Peyer's patch (tissue), 4 donors: ENCODE data around the gene EEF2K. TPM values are rescaled to one million over a fixed set of nuclear protein-coding genes. Genes with fewer than 3 reads are reported as not detected.

Experiments
- DNase-seq, 3 donors: peaks; one replicate each; pipeline ENCODE4 v3.0.0-alpha.2; 2017 to 2019
- H3K27ac ChIP-seq, 4 donors: fragments of 200-600 bp; sonication (generic); one replicate each; pipeline ENCODE4 v1.5.1; 2016 to 2019
- H3K27me3 ChIP-seq, 2 donors: fragments of 200-600 bp; sonication (generic); one replicate each; pipeline ENCODE4 v1.5.1; 2019
- H3K36me3 ChIP-seq, 3 donors: fragments of 200-600 bp; sonication (generic); one replicate each; pipeline ENCODE4 v1.5.1; 2016 to 2019
- H3K4me1 ChIP-seq, 4 donors: fragments of 200-600 bp; sonication (generic); one replicate each; pipeline ENCODE4 v1.5.1; 2016 to 2019
- H3K4me3 ChIP-seq, 4 donors: fragments of 200-600 bp; sonication (generic); 1 replicate in 3 of 4; 2 replicates in 1 of 4; pipeline ENCODE4 v1.5.1; 2016 to 2019; ENCODE audit warnings: mild to moderate bottlenecking in 1 of 4
- H3K9me3 ChIP-seq, 4 donors: fragments of 200-600 bp; sonication (generic); one replicate each; pipeline ENCODE4 v1.5.1; 2016 to 2019; ENCODE audit warnings: mild to moderate bottlenecking in 1 of 4
- CTCF ChIP-seq, 6 experiments: fragments of 450-650 bp in 4 of 6; fragments of 200-600 bp in 2 of 6; sonication (generic) in 1 of 6; IDR thresholded peaks; one replicate each; pipeline ENCODE4 v1.5.1; 2017 to 2019; ENCODE audit warnings: antibody characterized with exemption in 6 of 6, mild to moderate bottlenecking in 3 of 6, moderate library complexity in 1 of 6
- POLR2A ChIP-seq, 2 donors: fragments of 450-650 bp; IDR thresholded peaks; one replicate each; pipeline ENCODE4 v1.5.1; 2017; ENCODE audit warnings: antibody characterized with exemption in 2 of 2, mild to moderate bottlenecking in 2 of 2, moderate library complexity in 2 of 2
- total RNA-seq, 4 donors: library from RNA; depleted of rRNA; stranded (reverse); fragments of >200 nt; gene quantifications; one replicate each; pipeline ENCODE4 v1.1.0, GENCODE V29; 2016

EEF2K gene
- total RNA-seq, 4 donors from 2014 or later: 26.9 to 46.4 (median 36.1) TPM

GRCh38 chr16:22232277-22233036 is 26.4 kb downstream of the EEF2K start:
- no peaks in the 10 kb centered on the region for H3K27me3 ChIP-seq
- TF ChIP-seq POLR2A (IDR thresholded peaks at IDR 0.05) (no peak), CTCF (IDR thresholded peaks at IDR 0.05) (no peak)
- H3K4me3 ChIP-seq: no peak overlapping the region
- DNase-seq: peak in 2 of 3 donors; percentile 93
- H3K36me3 ChIP-seq: peaks cover 0 to 29% (median 0%) of the 10 kb centered on the region in 3 donors
- peaks cover 0 to 19% (median 0%) of the 10 kb centered on the region in 4 donors for H3K4me1 ChIP-seq
- H3K9me3 ChIP-seq: no peaks in the 10 kb centered on the region
- H3K27ac ChIP-seq: peak overlapping the region in 3 of 4 donors; percentile 47 to 81 (median 79)

DNA sequence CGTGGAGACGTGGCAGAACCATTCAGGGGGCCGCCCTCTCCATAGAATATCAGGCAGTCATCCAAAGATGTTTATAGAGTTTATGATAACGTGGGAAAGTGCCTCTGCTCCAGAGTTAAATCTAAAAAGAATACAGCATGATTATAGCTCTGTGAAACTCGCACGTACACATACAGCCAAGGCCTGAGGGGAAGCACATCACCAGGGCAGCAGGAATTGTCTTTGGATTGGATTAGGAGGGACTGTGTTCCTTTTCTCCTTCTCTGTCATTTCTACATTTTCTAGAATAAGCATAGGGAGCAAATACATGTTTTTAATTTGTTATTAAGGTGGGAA is 26.9 kb downstream of the EEF2K start:
- Histone ChIP-seq H3K4me3 (no peak overlapping the region), H3K4me1 (peaks cover 0 to 21% (median 0%) of the 10 kb centered on the region in 4 donors), H3K9me3 (no peaks in the 10 kb centered on the region), H3K27me3 (no peaks in the 10 kb centered on the region), H3K36me3 (peaks cover 0 to 31% (median 0%) of the 10 kb centered on the region in 3 donors), H3K27ac (peak overlapping the region in 3 of 4 donors; percentile 47 to 79 (median 60))
- TF ChIP-seq CTCF (IDR thresholded peaks at IDR 0.05) (no peak), POLR2A (IDR thresholded peaks at IDR 0.05) (no peak)
- no peak for DNase-seq

GRCh38 chr16:22235839-22236745 is 30.0 kb downstream of the EEF2K start:
- TF ChIP-seq CTCF (IDR thresholded peaks at IDR 0.05) (no peak), POLR2A (IDR thresholded peaks at IDR 0.05) (no peak)
- Histone ChIP-seq H3K9me3 (no peaks in the 10 kb centered on the region), H3K27ac (peak overlapping the region in 1 of 4 donors; percentile 56), H3K36me3 (peaks cover 0 to 6% (median 0%) of the 10 kb centered on the region in 3 donors), H3K4me3 (no peak overlapping the region), H3K4me1 (peaks cover 0 to 35% (median 6%) of the 10 kb centered on the region in 4 donors), H3K27me3 (no peaks in the 10 kb centered on the region)
- DNase-seq: peak in 1 of 3 donors; percentile 70

- Histone ChIP-seq H3K4me3 (no peak overlapping the region), H3K4me1 (peaks cover 0 to 32% (median 11%) of the 10 kb centered on the region in 4 donors), H3K9me3 (no peaks in the 10 kb centered on the region), H3K27me3 (no peaks in the 10 kb centered on the region), H3K36me3 (peaks cover 0 to 5% (median 0%) of the 10 kb centered on the region in 3 donors), H3K27ac (no peak overlapping the region)
- no peak for DNase-seq
- TF ChIP-seq CTCF (IDR thresholded peaks at IDR 0.05) (no peak), POLR2A (IDR thresholded peaks at IDR 0.05) (no peak)
These were observed 33.2 kb downstream of the EEF2K start for GRCh38 chr16:22239131-22239805.

- Histone ChIP-seq H3K27me3 (no peaks in the 10 kb centered on the region), H3K4me1 (peaks cover 0 to 30% (median 11%) of the 10 kb centered on the region in 4 donors), H3K36me3 (peaks cover 0 to 14% (median 0%) of the 10 kb centered on the region in 3 donors), H3K27ac (peak overlapping the region in 3 of 4 donors; percentile 26 to 71 (median 58)), H3K9me3 (no peaks in the 10 kb centered on the region), H3K4me3 (no peak overlapping the region)
- TF ChIP-seq POLR2A (IDR thresholded peaks at IDR 0.05) (no peak), CTCF (IDR thresholded peaks at IDR 0.05) (no peak)
- no peak for DNase-seq
These were observed 34.1 kb downstream of the EEF2K start for GRCh38 chr16:22240023-22240710.
